IMR-90 (cell line): ENCODE data around the gene DCC. TPM values are rescaled to one million over a fixed set of nuclear protein-coding genes. Genes with fewer than 3 reads are reported as not detected.

Experiments used
- ATAC-seq: fragments of 200-7000 bp; cut with Tn5 transposase; 2 replicates; pipeline ENCODE4 v1.9.1; 2020; ENCODE audit warnings: low read depth, mild to moderate bottlenecking, moderate library complexity
- BruUV-seq: library from RNA; stranded (reverse); fragments of 400-500 nt; replicated peaks from 2 replicates; lab custom pipeline; 2021; lab: Mats Ljungman, UMichigan
- CTCF ChIA-PET: fragments of 300-600 bp; formaldehyde crosslinking; extraction: SDS; loops from one replicate; lab custom pipeline; 2021; ENCODE audit warnings: antibody characterized with exemption; lab: Yijun Ruan, JAX
- POLR2A ChIA-PET: fragments of 300-600 bp; sonication (Branson Sonifier 250); formaldehyde crosslinking; loops from one replicate; lab custom pipeline; 2022; ENCODE audit warnings: antibody characterized with exemption; ENCODE audit not compliant: unreplicated experiment; lab: Charles Lee
- DNase-seq: peaks from one replicate; pipeline ENCODE4 v3.0.0; 2013
- H2AFZ ChIP-seq: replicated peaks from 2 replicates; pipeline ENCODE3; 2013; ENCODE audit warnings: low read length, mild to moderate bottlenecking; ENCODE audit not compliant: poor library complexity
- H2AK5ac ChIP-seq: 2 replicates; pipeline ENCODE4 v1.6.1; 2013; ENCODE audit warnings: low read depth, low read length, inconsistent platforms
- H2AK9ac ChIP-seq: replicated peaks from 2 replicates; pipeline ENCODE3; 2013; ENCODE audit warnings: mild to moderate bottlenecking, low read depth, low read length, moderate library complexity; ENCODE audit not compliant: poor library complexity
- H2BK120ac ChIP-seq: 2 replicates; pipeline ENCODE4 v1.6.1; 2013; ENCODE audit warnings: low read depth, low read length, inconsistent platforms
- H2BK15ac ChIP-seq: 3 replicates; pipeline ENCODE4 v1.6.1; 2013; ENCODE audit warnings: low read depth, low read length, inconsistent platforms
- H2BK20ac ChIP-seq: 2 replicates; pipeline ENCODE4 v1.6.1; 2013; ENCODE audit warnings: low read depth, mild to moderate bottlenecking, inconsistent platforms, low read length, moderate library complexity
- H2BK5ac ChIP-seq: 2 replicates; pipeline ENCODE4 v1.6.1; 2013; ENCODE audit warnings: mild to moderate bottlenecking, low read depth, low read length, inconsistent platforms; ENCODE audit not compliant: poor library complexity, severe bottlenecking
- H3K14ac ChIP-seq: replicated peaks from 2 replicates; pipeline ENCODE4 v1.6.1; 2013; ENCODE audit warnings: low read depth, low read length, inconsistent platforms
- H3K18ac ChIP-seq: 2 replicates; pipeline ENCODE4 v1.6.1; 2013; ENCODE audit warnings: low read depth, low read length, control low read depth
- H3K23ac ChIP-seq: 2 replicates; pipeline ENCODE4 v1.6.1; 2013; ENCODE audit warnings: low read depth, low read length, inconsistent platforms
- H3K27ac ChIP-seq: 2 replicates; pipeline ENCODE4 v1.5.1; 2013; ENCODE audit warnings: mild to moderate bottlenecking, control low read depth, low read length; ENCODE audit not compliant: insufficient read depth
- H3K27me3 ChIP-seq: 2 replicates; pipeline ENCODE4 v1.6.1; 2013; ENCODE audit warnings: low read length; ENCODE audit not compliant: control insufficient read depth, insufficient read depth
- H3K36me3 ChIP-seq: 2 replicates; pipeline ENCODE4 v1.6.1; 2013; ENCODE audit warnings: low read length, mixed read lengths; ENCODE audit not compliant: control insufficient read depth, insufficient read depth
- H3K4ac ChIP-seq: 2 replicates; pipeline ENCODE4 v1.6.1; 2013; ENCODE audit warnings: low read depth, low read length, inconsistent platforms
- H3K4me1 ChIP-seq: 2 replicates; pipeline ENCODE4 v1.6.1; 2013; ENCODE audit warnings: low read length, mixed read lengths; ENCODE audit not compliant: control insufficient read depth, insufficient read depth
- H3K4me2 ChIP-seq: 2 replicates; pipeline ENCODE4 v1.6.1; 2013; ENCODE audit warnings: low read depth, mild to moderate bottlenecking, control low read depth, low read length, moderate library complexity
- H3K4me3 ChIP-seq: 2 replicates; pipeline ENCODE4 v1.5.1; 2013; ENCODE audit warnings: low read depth, mild to moderate bottlenecking, control low read depth, low read length, moderate library complexity; ENCODE audit not compliant: insufficient read depth
- H3K56ac ChIP-seq: 2 replicates; pipeline ENCODE4 v1.6.1; 2013; ENCODE audit warnings: low read length, inconsistent platforms; ENCODE audit not compliant: insufficient read depth; ENCODE audit errors: extremely low read depth
- H3K79me1 ChIP-seq, 2 experiments: 2 replicates each; pipeline ENCODE4 v1.6.1; 2013; ENCODE audit warnings: low read length in 2 of 2, inconsistent platforms in 1 of 2, low read depth in 1 of 2
- H3K9ac ChIP-seq: 2 replicates; pipeline ENCODE4 v1.6.1; 2013; ENCODE audit warnings: low read depth, low read length, control low read depth
- H3K9me1 ChIP-seq: 2 replicates; pipeline ENCODE4 v1.6.1; 2013; ENCODE audit warnings: low read length, inconsistent platforms; ENCODE audit not compliant: insufficient read depth
- H3K9me3 ChIP-seq: 2 replicates; pipeline ENCODE4 v1.6.1; 2013; ENCODE audit warnings: low read length; ENCODE audit not compliant: control insufficient read depth, insufficient read depth
- H4K20me1 ChIP-seq: 2 replicates; pipeline ENCODE4 v1.6.1; 2013; ENCODE audit warnings: low read length, inconsistent platforms; ENCODE audit not compliant: insufficient read depth
- H4K5ac ChIP-seq: 2 replicates; pipeline ENCODE4 v1.6.1; 2013; ENCODE audit warnings: mild to moderate bottlenecking, low read depth, low read length, control low read depth
- H4K8ac ChIP-seq, 2 experiments: 2 replicates each; pipeline ENCODE4 v1.6.1; 2013; ENCODE audit warnings: low read depth in 2 of 2, low read length in 2 of 2, control low read depth in 1 of 2, inconsistent platforms in 1 of 2
- H4K91ac ChIP-seq: 2 replicates; pipeline ENCODE4 v1.6.1; 2013; ENCODE audit warnings: low read depth, low read length, inconsistent platforms; ENCODE audit not compliant: insufficient read depth
- BHLHE40 ChIP-seq: fragments of 150-350 bp; IDR thresholded peaks from 2 replicates; pipeline ENCODE4 v1.6.1; 2016; ENCODE audit warnings: mild to moderate bottlenecking, low read depth, low read length
- CEBPB ChIP-seq: IDR thresholded peaks from 2 replicates; pipeline ENCODE4 v1.6.1; 2012; ENCODE audit warnings: low read depth, low read length, improper control_type of control experiment
- CTCF ChIP-seq: conservative IDR thresholded peaks from 2 replicates; pipeline ENCODE4 v1.5.1; 2012; ENCODE audit warnings: mild to moderate bottlenecking, low read depth, low read length, improper control_type of control experiment
- ELK1 ChIP-seq: fragments of 150-350 bp; IDR thresholded peaks from 2 replicates; pipeline ENCODE4 v1.6.1; 2016; ENCODE audit warnings: low read depth, mild to moderate bottlenecking, low read length, moderate library complexity, borderline replicate concordance
- FOS ChIP-seq: fragments of 150-350 bp; IDR thresholded peaks from 2 replicates; pipeline ENCODE4 v1.6.1; 2016; ENCODE audit warnings: low read depth, low read length
- MAFK ChIP-seq: IDR thresholded peaks from 2 replicates; pipeline ENCODE4 v1.6.1; 2012; ENCODE audit warnings: low read depth, low read length, improper control_type of control experiment
- MAZ ChIP-seq: IDR thresholded peaks from 2 replicates; pipeline ENCODE4 v1.6.1; 2012; ENCODE audit warnings: low read depth, mild to moderate bottlenecking, low read length, improper control_type of control experiment, moderate library complexity, borderline replicate concordance
- MXI1 ChIP-seq: IDR thresholded peaks from 2 replicates; pipeline ENCODE4 v1.6.1; 2012; ENCODE audit warnings: low read depth, mild to moderate bottlenecking, low read length, moderate library complexity, borderline replicate concordance
- POLR2A ChIP-seq: IDR thresholded peaks from 2 replicates; pipeline ENCODE4 v1.6.1; 2012; ENCODE audit warnings: mild to moderate bottlenecking, low read depth, low read length
- RAD21 ChIP-seq: IDR thresholded peaks from 2 replicates; pipeline ENCODE4 v1.6.1; 2012; ENCODE audit warnings: low read length, improper control_type of control experiment
- RCOR1 ChIP-seq: IDR thresholded peaks from 2 replicates; pipeline ENCODE4 v1.6.1; 2012; ENCODE audit warnings: mild to moderate bottlenecking, low read length, improper control_type of control experiment; ENCODE audit not compliant: insufficient replicate concordance
- RFX5 ChIP-seq: IDR thresholded peaks from 2 replicates; pipeline ENCODE4 v1.8.0; 2012; ENCODE audit warnings: low read depth, mild to moderate bottlenecking, low read length, moderate library complexity
- USF2 ChIP-seq: fragments of 150-350 bp; IDR thresholded peaks from 2 replicates; pipeline ENCODE4 v1.6.1; 2017; ENCODE audit warnings: mild to moderate bottlenecking, antibody characterized with exemption, low read length, low read depth
- WGBS, 2 experiments: methylation state at CpG; one replicate each; pipeline versions ENCODE4 v1.1.5 to v1.1.7; 2013; ENCODE audit warnings: missing lambda C conversion rate in 2 of 2; ENCODE audit not compliant: insufficient read length in 1 of 2; ENCODE audit errors: extremely low coverage in 2 of 2; 5-methylcytosine and 5-hydroxymethylcytosine counted together
- dilution Hi-C: fragments of 300-500 bp; cut with HindIII; formaldehyde crosslinking; loops from one replicate; pipeline ENCODE4 v1.14.3; 2018; ENCODE audit warnings: low sequenced_read_pairs; ENCODE audit not compliant: unreplicated experiment
- in situ Hi-C: fragments of 300-500 bp; cut with MboI; formaldehyde crosslinking; loops from 3 replicates; pipeline ENCODE4 v1.14.3; 2019; ENCODE audit warnings: low sequenced_read_pairs, inconsistent platforms, mixed read lengths
- intact Hi-C: fragments of 100-400 bp; cut with micrococcal nuclease; formaldehyde crosslinking; loops from 2 replicates; pipeline ENCODE4 v1.10.0; 2022
- polyA plus RNA-seq, 3 experiments: library from polyadenylated mRNA; depleted of rRNA; stranded (reverse); fragments of >200 nt; gene quantifications; 2 replicates each; pipeline ENCODE4 v1.2.3, GENCODE V29; 2012; ENCODE audit warnings: low replicate concordance in 1 of 3
- total RNA-seq: library from RNA; depleted of rRNA; stranded (reverse); fragments of >200 nt; gene quantifications from 2 replicates; pipeline ENCODE4 v1.2.3, GENCODE V29; 2012

Gene DCC
- total and polyA plus RNA-seq, 2 of the 4 experiments (the other 2 are of a cell fraction), result 0.31 to 0.54 TPM

GRCh38 chr18:52394602-52395001, 54.6 kb downstream of the DCC start:
- no peaks in the 10 kb centered on the region for H3K36me3 ChIP-seq
- intact Hi-C loops, result no loop called here
- H3K18ac ChIP-seq, result no peak overlapping the region
- no peak overlapping the region for H2BK15ac ChIP-seq
- H4K91ac ChIP-seq, result no peak overlapping the region
- peaks cover 3% of the 10 kb centered on the region; the same call in 1 of the 2 replicates for H3K9me3 ChIP-seq
- H3K4ac ChIP-seq, result no peak overlapping the region
- H3K23ac ChIP-seq, result no peak overlapping the region
- H3K56ac ChIP-seq, result no peak overlapping the region
- CTCF ChIA-PET, result no interaction called here
- H3K4me3 ChIP-seq, result no peak overlapping the region
- H2AFZ ChIP-seq, result no peak overlapping the region
- H3K14ac ChIP-seq, result no peak overlapping the region
- no peaks in the 10 kb centered on the region for H3K4me1 ChIP-seq
- H3K4me2 ChIP-seq, result no peak overlapping the region
- POLR2A ChIA-PET, result no interaction called here
- no peaks in the 10 kb centered on the region for H3K27me3 ChIP-seq
- ATAC-seq (no peak), DNase-seq (no peak)
- no peak overlapping the region for H4K5ac ChIP-seq
- H4K8ac ChIP-seq, result no peak overlapping the region
- H2BK5ac ChIP-seq, result no peak overlapping the region
- no peak overlapping the region for H2BK120ac ChIP-seq
- TF ChIP-seq CEBPB, result no peak
- TF ChIP-seq USF2, result no peak
- TF ChIP-seq BHLHE40, result no peak
- TF ChIP-seq ELK1, result no peak
- TF ChIP-seq CTCF, result no peak
- TF ChIP-seq RFX5, result no peak
- TF ChIP-seq MAFK, result no peak
- no peak for TF ChIP-seq MXI1
- TF ChIP-seq FOS, result no peak
- no peak for TF ChIP-seq RCOR1
- TF ChIP-seq MAZ, result no peak
- TF ChIP-seq POLR2A, result no peak
- no peak for TF ChIP-seq RAD21
- no peak overlapping the region for H3K27ac ChIP-seq
- H2AK5ac ChIP-seq, result no peak overlapping the region
- H4K20me1 ChIP-seq, result no peaks in the 10 kb centered on the region
- H2AK9ac ChIP-seq, result no peak overlapping the region
- H3K9ac ChIP-seq, result no peak overlapping the region
- H2BK20ac ChIP-seq, result no peak overlapping the region
- dilution Hi-C loops, result no loop called here
- H3K9me1 ChIP-seq, result no peaks in the 10 kb centered on the region
- WGBS, 2 experiments, result no CpG with 5 or more reads among the region's 2 CpGs
- BruUV-seq, result no TSS peak
- H3K79me1 ChIP-seq, result no peaks in the 10 kb centered on the region
- in situ Hi-C loops, result no loop called here
